HTR-8/SVneo (cell line): Measurements from ENCODE around the gene DSCAM.
"Not testable (repeated sequence)": the region's sequence is repeated elsewhere in the genome, so short reads cannot be mapped to it uniquely, and the experiment has no call there.

Experiments used
- DNase-seq: peaks from one replicate; pipeline ENCODE4 v3.0.0; 2011; ENCODE audit warnings: low spot score, mixed read lengths; ENCODE audit not compliant: insufficient read length
- FAIRE-seq: peaks from 2 replicates; lab custom pipeline; 2011; peaks lifted over from hg19 to GRCh38; lab: Jason Lieb, UNC

DSCAM gene, protein sequence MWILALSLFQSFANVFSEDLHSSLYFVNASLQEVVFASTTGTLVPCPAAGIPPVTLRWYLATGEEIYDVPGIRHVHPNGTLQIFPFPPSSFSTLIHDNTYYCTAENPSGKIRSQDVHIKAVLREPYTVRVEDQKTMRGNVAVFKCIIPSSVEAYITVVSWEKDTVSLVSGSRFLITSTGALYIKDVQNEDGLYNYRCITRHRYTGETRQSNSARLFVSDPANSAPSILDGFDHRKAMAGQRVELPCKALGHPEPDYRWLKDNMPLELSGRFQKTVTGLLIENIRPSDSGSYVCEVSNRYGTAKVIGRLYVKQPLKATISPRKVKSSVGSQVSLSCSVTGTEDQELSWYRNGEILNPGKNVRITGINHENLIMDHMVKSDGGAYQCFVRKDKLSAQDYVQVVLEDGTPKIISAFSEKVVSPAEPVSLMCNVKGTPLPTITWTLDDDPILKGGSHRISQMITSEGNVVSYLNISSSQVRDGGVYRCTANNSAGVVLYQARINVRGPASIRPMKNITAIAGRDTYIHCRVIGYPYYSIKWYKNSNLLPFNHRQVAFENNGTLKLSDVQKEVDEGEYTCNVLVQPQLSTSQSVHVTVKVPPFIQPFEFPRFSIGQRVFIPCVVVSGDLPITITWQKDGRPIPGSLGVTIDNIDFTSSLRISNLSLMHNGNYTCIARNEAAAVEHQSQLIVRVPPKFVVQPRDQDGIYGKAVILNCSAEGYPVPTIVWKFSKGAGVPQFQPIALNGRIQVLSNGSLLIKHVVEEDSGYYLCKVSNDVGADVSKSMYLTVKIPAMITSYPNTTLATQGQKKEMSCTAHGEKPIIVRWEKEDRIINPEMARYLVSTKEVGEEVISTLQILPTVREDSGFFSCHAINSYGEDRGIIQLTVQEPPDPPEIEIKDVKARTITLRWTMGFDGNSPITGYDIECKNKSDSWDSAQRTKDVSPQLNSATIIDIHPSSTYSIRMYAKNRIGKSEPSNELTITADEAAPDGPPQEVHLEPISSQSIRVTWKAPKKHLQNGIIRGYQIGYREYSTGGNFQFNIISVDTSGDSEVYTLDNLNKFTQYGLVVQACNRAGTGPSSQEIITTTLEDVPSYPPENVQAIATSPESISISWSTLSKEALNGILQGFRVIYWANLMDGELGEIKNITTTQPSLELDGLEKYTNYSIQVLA (N-terminal part only)

DNA sequence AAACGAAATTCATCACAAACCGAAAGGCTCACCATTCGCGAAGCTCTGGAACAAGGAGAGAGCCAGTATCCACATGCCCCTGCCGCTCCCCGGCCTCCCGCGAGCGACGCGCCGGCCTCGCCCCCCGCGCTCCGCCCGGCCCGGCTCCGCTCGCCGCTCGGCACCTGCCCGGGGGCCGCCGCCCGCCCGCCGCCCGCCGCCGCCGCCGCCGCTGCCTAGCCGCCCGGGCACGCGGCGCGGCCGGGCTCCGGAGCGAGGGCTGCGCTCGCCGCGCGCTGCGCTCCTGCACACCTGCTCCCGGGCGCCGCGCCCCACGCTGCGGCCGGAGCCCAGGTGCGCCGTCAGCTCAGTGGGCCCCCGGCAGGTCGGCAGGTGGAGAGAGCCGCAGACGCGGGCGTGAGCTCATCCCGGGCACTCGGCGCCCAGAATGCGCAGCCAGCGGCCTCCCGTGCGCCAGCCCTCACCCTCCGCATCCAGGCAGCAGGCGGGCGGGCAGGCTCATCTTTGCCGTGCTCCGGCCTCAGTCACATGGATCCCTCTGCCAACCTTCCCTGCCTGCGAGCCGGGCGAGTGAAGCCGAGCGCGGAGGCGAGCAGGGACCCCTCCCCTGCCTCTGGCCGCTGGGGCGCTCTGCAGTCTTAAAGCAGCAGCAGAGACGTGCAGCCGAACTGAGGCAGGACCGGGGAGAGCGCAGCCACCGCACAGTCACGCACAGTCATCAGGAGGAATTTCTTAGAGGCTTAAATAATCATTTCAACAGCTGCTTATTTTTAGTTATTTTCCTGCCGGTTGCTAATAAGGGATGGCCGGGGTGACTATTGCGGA, at the start of gene DSCAM:
DSCAM (minus strand) TSS at position 572 of the 825 bp plus-strand sequence; CDS start at position 75, 497 bp downstream.
- DNase-seq: no peak
- FAIRE-seq: no peak

DNA sequence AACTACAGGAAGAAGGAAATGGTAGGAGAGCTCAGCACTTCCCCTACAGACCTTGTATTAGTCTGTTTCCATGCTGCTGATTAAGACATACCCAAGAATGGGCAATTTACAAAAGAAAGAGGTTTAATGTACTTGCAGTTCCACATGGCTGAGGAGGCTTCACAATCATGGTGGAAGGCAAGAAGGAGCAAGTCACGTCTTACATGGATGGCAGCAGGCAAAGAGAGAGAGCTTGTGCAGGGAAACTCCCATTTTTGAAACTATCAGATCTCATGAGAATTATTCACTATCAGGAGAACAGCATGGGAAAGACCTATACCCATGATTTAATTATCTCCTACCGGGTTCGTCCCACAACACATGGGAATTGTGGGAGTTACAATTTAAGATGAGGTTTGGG, 48.7 kb upstream of the DSCAM start:
- DNase-seq, FAIRE-seq: not testable (repeated sequence)

DNA sequence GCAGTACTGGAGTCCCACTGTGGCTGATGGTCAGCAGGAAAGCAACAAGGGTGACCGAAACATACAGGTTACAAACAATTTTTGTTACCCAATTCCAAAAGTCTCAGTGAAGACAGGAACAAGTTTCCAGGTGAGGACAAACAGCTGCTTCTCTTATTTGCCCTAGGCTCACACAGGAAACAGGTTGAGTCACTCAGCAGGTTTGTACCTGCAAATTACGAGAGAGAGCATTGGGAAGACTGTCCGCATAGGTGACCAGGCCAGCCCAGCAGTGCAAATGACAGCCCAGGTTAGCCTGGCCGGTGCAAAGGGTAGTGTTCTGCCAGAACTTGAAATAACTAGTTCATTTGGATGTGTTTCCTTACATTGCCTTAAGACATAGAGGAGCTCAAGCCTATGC, 40.0 kb upstream of the DSCAM start:
- FAIRE-seq: no peak
- DNase-seq: no peak

DNA sequence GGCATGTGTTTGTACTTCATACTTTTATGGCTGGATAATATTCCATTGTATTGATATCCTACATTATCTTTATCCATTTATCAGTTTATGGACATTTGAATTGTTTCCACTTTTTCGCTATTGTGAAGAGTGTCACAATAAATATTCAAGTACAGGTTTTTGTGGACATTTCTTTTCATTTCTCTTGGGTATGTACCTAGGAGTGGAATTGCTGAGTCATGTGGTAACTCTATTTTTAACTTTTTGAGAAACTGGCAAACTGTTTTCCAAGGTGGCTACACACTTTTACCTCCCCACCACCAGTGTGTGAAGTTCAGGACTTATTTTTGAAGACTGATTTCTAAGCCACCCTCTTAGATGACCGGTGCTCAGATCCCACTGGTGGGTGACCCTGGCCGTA, 39.0 kb upstream of the DSCAM start:
- no peak for FAIRE-seq
- DNase-seq: no peak

DNA sequence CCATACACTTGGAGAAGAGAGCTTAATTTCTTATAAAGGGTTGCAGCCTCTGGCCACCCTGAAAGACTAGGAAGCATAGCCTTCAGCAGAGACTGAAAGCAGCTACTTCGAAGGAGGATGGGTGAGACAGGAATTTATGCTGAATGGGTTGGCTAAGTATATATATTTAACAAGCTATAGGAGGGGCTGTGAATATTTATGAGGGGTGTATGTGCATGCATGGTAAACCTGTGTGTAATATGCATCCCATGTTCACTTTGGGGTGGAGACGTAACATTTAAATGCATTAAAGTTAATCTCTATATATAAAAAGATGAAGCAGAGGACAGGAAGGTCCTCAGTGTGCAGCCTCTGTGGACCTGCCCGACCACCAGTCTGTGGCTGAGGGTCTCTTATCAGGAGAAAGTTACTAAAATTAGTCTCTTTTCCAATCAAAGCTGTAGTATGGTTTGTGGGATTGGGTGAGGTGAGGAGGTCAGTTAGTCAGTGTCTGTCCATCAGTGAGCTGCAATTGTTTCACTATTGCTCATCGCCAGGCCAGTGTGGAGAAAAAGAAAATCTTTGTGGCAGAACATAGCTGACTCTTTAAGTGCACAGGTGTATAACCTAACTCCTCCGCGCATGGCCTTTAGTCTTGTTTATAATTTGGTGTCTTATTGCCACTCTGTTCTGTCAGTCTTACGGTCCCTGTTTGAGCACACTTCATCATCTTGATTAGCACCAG, 35.4 kb upstream of the DSCAM start:
- DNase-seq (no peak), FAIRE-seq (no peak)

DNA sequence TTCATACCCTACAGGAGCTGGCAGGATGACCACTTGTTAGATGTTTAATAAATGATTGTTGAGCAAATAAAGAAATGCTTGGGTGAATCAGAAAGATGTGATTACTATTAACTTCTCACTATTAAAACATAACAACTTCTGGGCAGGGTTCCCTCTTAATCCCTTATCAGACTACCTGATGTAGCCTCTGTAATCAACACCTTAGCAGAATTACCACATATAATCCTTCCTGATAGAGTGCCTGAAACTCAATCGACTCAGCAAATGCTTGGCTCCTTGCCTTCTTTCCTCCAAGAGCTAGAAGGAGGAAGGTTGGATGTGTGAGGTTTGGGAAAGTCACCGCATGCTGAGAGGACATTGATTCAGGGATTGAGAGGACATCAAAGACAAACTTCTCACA, 34.8 kb upstream of the DSCAM start:
- no peak for FAIRE-seq
- DNase-seq: no peak

DNA sequence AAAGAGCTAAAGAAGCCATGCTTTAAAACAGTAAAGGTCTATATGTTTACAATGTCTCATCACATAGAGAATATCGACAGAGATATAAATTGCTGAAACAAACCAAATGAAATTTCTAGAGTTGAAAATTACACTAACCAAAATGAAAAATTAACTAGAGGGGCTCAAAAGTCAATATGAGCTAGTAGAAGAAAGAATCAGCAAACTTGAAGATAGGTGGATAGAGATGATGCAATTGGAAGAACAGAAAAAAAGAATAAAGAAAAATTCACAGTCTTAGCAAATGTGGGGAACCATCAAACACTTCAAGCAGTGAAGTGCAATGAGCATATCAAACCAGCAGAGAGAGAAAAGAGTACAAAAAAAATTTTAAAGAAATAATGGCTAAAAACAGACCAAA, 24.1 kb upstream of the DSCAM start:
- FAIRE-seq: no peak
- no peak for DNase-seq

DNA sequence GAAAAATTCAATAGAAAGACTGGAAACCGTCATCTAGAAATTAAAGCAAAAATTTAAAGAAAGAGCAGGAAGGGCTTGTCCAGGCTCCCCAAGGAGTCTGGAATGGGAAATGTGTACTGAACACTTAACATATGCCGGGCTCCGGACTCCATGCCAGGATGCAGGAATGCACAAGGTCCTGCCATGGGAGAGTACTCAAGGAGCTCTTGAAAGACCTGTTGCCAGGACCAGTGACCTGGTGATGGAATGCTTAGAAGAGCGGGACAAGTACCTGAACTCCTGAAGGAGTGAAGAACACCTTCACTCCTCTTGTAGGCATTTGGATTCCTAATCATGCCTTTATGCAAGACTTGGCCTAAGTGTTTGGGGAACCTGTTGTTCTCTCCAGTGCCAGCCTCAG, 16.9 kb upstream of the DSCAM start:
- DNase-seq (no peak), FAIRE-seq (no peak)

DNA sequence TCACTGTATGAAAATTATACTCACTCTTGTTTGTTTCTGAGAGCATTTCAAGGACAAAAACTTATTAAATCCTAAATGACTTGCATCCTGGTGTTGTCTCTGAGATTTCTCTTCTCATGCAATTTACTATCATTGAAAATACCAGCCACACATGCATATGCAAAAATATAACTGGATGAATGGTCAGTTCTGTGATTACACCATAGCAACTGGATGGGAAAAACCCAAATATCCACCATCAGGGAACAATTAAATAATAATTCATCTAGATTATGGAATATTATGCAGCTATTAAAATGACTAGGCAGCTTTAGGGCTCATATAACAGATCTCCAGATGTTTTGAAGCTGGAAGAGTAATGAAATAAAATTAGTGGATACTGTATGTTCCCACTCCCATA, 11.6 kb upstream of the DSCAM start:
- DNase-seq (no peak), FAIRE-seq (no peak)

DNA sequence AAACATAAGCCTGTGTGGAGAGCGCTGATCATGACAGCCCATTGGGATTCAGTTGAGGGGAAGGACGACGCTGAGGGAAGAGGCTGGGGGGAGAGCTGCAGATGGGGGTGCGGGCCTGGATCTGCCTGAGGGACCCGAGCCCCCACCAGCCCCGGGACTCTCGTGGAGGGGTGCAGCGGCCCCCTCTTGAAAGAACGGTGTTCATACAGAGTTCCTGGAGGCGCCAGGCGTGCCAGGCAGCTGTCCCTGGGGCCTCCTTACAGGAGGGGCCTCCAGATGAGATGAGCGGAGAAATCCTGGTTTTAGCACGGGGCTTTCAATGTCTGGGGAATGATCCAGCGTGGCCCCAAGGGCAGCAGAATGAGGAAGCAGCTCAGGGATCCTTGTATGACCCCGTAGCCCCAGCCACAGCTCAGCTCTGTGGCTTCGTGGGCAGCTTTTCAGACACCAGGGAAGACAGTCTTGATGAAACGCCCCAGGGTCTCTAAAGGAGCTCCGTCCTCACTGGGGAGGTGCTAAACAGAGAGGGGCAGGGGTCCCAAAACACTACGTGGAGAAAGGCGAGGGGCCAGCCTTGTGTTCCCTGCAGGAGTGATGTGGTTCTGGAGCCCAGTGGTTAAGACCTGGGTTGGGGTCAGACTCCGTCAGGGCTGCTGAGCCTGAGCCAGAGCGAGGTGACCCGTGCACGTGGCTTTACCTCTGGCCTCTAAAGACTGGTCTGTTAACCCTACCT, 7.2 kb upstream of the DSCAM start:
- DNase-seq (no peak), FAIRE-seq (no peak)

DNA sequence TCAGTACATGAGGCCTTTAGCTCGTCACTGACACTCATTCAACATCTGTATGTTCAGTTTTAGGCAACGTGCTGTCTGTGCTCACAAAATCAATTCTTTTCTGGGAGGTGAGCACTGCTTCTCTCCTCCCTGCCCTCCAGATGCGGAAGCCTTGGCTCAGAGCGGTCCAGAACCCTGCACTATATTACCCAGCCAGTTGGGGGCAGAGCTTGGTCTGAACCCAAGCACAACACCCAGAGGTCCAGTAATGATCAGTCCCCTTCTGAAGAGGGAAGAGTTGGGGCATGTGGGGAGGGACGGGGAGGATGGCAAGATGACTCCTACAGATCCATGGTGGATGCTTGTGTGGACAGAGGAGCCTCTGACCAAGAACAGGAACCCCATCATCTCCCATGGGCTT, 5.6 kb upstream of the DSCAM start:
- no peak for DNase-seq
- FAIRE-seq: no peak

DNA sequence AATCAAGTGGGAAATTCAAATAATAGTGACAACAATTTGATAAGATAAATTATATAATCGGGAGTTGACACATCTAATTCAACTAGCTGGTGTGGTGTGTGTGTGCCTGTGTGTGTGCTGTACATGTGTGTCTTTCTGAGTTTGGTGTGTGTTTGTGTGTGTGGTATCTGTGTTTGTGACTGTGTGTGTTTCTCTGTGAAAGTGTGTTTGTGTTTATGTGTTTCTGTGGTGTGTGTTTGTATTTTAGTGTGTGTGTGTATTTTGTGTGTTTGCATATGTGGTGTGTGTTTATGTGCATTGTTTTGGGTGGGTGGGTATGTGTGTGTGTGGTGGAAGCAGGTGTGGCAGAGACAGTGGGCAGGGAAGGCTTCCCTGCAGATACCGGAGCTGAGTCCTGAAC, 4.8 kb upstream of the DSCAM start:
- no peak for FAIRE-seq

DNA sequence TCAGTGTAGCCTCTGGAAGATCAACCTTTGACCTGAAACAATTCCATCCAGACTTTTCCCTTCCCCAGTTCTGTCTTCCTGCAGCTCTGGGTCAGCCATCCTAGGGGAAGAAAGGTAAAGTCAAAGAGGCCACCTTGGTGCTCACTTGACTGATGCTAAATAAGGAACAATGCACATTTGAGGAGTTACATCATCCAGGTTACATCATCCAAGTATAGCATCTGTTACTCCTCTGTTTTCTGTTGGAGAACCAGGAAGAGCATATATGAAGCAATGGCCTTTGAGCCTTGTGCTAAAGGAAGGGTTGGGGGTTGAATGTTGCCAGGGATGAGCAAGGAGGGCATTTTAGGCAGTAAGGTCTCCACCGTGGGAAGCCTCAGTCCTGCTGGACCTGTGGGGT, 3.1 kb upstream of the DSCAM start:
- DNase-seq: no peak
- FAIRE-seq: no peak

More for the DNA sequence above, 4.8 kb upstream of the DSCAM start:
- no peak for DNase-seq

DNA sequence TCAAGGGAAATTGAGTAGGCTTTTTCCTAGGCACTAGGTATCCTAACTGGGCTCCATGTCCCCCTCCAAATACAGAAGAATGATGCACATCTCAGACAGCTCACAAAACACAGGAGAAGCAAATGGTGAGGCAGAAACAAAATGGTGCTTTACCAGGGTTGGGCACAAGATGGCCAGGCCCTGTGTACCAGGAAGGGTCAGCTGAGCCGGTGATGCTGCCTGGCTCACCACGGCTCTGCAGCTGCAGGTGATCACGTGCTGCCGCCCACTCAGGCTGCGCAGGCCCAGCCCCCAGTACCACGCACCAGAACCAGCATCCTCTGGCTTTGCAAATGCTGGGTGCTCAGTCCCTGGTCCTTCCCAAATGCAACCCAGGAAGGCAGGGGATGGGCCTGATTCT, 993 bp upstream of the DSCAM start:
- FAIRE-seq: no peak
- no peak for DNase-seq

DNA sequence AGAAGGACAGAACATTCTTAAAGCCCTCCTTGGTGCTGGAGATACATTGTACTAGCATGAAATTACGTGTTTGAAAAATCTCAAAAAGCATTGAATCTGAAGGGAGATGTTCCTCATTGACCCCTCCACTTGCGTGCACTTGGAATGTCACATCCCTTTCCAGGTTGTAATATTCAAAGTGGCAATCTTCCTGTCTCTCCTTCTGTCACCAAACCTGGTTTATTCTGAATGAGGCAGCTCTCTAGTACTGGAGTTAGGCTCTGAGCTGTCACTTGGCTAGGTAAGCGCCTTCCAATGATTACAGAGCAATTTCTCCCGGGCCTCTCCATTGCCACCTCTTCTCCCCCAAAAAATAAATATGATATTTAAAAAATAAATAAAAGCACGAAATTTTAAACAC, 855 bp downstream of the DSCAM start:
- DNase-seq (no peak), FAIRE-seq (no peak)

DNA sequence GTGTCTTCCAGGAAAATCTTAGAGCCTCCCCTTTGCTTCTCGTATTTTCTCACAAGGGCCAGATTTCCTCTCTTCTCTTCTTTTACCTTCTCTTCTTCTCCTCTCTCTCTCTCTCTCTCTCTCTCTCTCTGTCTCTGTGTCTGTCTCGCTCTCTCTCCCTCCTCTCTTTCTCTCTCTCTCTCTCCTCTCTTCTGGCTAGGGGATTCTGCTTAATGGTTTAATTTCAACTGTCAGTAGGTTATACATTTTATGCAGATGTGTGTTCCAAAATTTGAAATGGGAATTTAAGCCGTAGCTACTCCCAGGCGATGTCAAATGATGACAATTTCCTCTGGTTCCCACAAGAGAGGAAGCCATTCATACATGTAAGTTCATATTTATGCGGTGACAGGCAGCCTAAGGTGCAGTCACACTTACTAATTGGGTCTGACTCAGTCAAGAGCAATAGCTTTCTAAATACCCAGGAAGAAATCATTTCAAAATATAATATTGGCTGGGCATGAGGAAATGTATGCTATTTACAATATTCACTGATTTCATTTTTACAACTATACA, 1.4 kb downstream of the DSCAM start:
- DNase-seq: no peak
- FAIRE-seq: no peak

DNA sequence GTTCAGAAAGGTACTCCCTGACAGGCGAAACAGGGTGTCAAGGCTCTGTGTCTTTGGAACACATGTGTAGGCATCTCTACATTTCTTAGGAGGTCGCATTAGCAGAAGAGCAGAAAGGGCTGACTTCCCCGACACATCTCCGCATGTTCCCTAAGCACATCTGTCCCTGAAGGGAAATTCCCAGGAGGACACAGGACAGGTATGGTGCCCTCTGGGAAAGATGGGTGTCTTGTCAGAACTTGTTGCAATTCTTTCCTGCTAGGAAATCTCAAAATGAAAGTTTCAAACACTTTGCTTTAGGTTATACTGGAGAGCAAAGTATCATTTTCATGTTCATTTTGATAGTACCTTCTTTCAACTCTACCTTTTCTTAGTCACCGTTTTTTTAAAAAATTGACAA, 2.0 kb downstream of the DSCAM start:
- DNase-seq (no peak), FAIRE-seq (no peak)

DNA sequence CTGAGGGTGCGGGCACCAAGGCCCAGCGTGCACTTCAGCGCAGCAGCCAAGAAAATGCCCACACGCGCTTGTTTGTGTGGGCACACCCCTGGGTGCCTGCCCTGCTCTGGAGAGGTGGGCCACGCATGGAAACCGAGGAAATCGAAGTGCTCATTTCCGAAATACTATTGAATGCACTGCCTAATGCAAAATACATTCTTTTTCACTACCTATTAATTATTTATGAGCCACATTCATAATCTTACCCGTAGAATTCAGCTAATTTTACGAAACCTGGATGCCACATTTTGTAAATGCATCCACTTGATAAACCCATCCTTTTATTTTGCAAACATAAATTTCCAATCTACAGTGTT, 4.8 kb downstream of the DSCAM start:
- FAIRE-seq: no peak
- no peak for DNase-seq
